K562 (cell line): ENCODE data around the gene C6orf47. TPM values are rescaled to one million over a fixed set of nuclear protein-coding genes. Genes with fewer than 3 reads are reported as not detected.

Experiments
- ATAC-seq: fragments of 200-7000 bp; cut with Tn5 transposase; 3 replicates; pipeline ENCODE4 v1.9.1; 2020; ENCODE audit warnings: moderate library complexity
- BruUV-seq: library from RNA; stranded (reverse); fragments of 400-500 nt; replicated peaks from 2 replicates; lab custom pipeline; 2021; lab: Mats Ljungman, UMichigan
- CTCF ChIA-PET: fragments of 300-600 bp; formaldehyde crosslinking; extraction: SDS; loops from one replicate; lab custom pipeline; 2021; ENCODE audit warnings: low intra/inter-chr PET ratio; lab: Yijun Ruan, JAX
- POLR2A ChIA-PET: fragments of 300-600, 350-650 bp; sonication (Branson Sonifier 250); formaldehyde crosslinking; extraction: SDS; loops from one replicate; lab custom pipeline; 2021; ENCODE audit warnings: antibody characterized with exemption, inconsistent platforms; lab: Yijun Ruan, JAX
- DNase-seq, 4 experiments: peaks; one replicate each; pipeline versions ENCODE4 v3.0.0 to v3.0.0-alpha.2; 2011 to 2018; ENCODE audit warnings: low spot score in 3 of 4, mixed read lengths in 3 of 4; ENCODE audit errors: extremely low read depth in 1 of 4
- FAIRE-seq: peaks from 2 replicates; lab custom pipeline; 2011; peaks lifted over from hg19 to GRCh38; lab: Jason Lieb, UNC
- H2AFZ ChIP-seq: 2 replicates; pipeline ENCODE4 v1.6.0; 2011; ENCODE audit warnings: low read depth, low read length, control low read depth, inconsistent platforms
- H3K27ac ChIP-seq: fragments of 200-600 bp; 3 replicates; pipeline ENCODE4 v1.8.0; 2011; ENCODE audit warnings: low read depth, mild to moderate bottlenecking, control low read depth, inconsistent platforms, low read length, moderate library complexity, mixed read lengths; ENCODE audit errors: extremely low read depth
- H3K27me3 ChIP-seq, 2 experiments: fragments of 300-600 bp in 1 of 2; 2 replicates in 1 of 2; 3 replicates in 1 of 2; pipeline versions ENCODE4 v1.6.0 to v1.8.0; 2011; ENCODE audit warnings: inconsistent platforms in 2 of 2, low read length in 2 of 2, mild to moderate bottlenecking in 1 of 2, mixed read lengths in 1 of 2, moderate library complexity in 1 of 2; ENCODE audit not compliant: control insufficient read depth in 2 of 2, insufficient read depth in 2 of 2
- H3K36me3 ChIP-seq: fragments of 300-600 bp; 3 replicates; pipeline ENCODE4 v1.8.0; 2011; ENCODE audit warnings: mild to moderate bottlenecking, low read length, inconsistent platforms; ENCODE audit not compliant: control insufficient read depth, insufficient read depth
- H3K4me1 ChIP-seq, 2 experiments: fragments of 200-600 bp in 1 of 2; replicated peaks in 1 of 2; 2 replicates in 1 of 2; 3 replicates in 1 of 2; pipeline versions ENCODE4 v1.5.1 to v1.8.0; 2011; ENCODE audit warnings: inconsistent platforms in 2 of 2, low read length in 2 of 2, mild to moderate bottlenecking in 1 of 2, mixed read lengths in 1 of 2, moderate library complexity in 1 of 2; ENCODE audit not compliant: control insufficient read depth in 2 of 2, insufficient read depth in 2 of 2
- H3K4me2 ChIP-seq: 2 replicates; pipeline ENCODE4 v1.6.1; 2011; ENCODE audit warnings: low read length, control low read depth, inconsistent platforms, mixed read lengths; ENCODE audit not compliant: insufficient read depth
- H3K4me3 ChIP-seq: fragments of 200-600 bp; sonication (generic), shearing (Covaris generic); 2 replicates; pipeline ENCODE4 v1.5.1; 2016; ENCODE audit warnings: control low read depth, inconsistent platforms
- H3K79me2 ChIP-seq: fragments of 200-600 bp; 3 replicates; pipeline ENCODE4 v1.8.0; 2011; ENCODE audit warnings: low read length, inconsistent platforms; ENCODE audit not compliant: control insufficient read depth, insufficient read depth
- H3K9ac ChIP-seq, 2 experiments: 2 replicates each; pipeline versions ENCODE4 v1.6.0 to v1.6.1; 2011; ENCODE audit warnings: low read depth in 2 of 2, low read length in 2 of 2, control low read depth in 1 of 2, inconsistent platforms in 1 of 2, mild to moderate bottlenecking in 1 of 2, mixed read lengths in 1 of 2; ENCODE audit not compliant: insufficient read depth in 1 of 2
- H3K9me1 ChIP-seq: one replicate; pipeline ENCODE4 v1.6.0; 2011; ENCODE audit warnings: inconsistent platforms, mild to moderate bottlenecking, low read length, moderate library complexity; ENCODE audit not compliant: control insufficient read depth, insufficient read depth
- H3K9me3 ChIP-seq: replicated peaks from 2 replicates; pipeline ENCODE4 v1.5.1; 2011; ENCODE audit warnings: low read depth, low read length, inconsistent platforms; ENCODE audit not compliant: control insufficient read depth, insufficient read depth
- H4K20me1 ChIP-seq: replicated peaks from 2 replicates; pipeline ENCODE4 v1.6.1; 2011; ENCODE audit warnings: low read length, inconsistent platforms, mixed read lengths; ENCODE audit not compliant: control insufficient read depth, insufficient read depth
- CBFB ChIP-seq: sonication (generic); formaldehyde crosslinking; IDR thresholded peaks from 2 replicates; pipeline ENCODE4 v1.4.0; 2020; ENCODE audit warnings: mild to moderate bottlenecking, missing genetic modification reagents
- CHCHD3 ChIP-seq: fragments of 250-450 bp; sonication (Bioruptor Pico); IDR thresholded peaks from 2 replicates; pipeline ENCODE4 v2.1.2; 2022; ENCODE audit warnings: mild to moderate bottlenecking
- ILK ChIP-seq: fragments of 450-650 bp; IDR thresholded peaks from 2 replicates; pipeline ENCODE4 v1.6.1; 2016; ENCODE audit warnings: missing genetic modification characterization, low read depth, mild to moderate bottlenecking, missing compliant biosample characterization, moderate library complexity, borderline replicate concordance
- KAT7 ChIP-seq: sonication (generic); formaldehyde crosslinking; IDR thresholded peaks from 2 replicates; pipeline ENCODE4 v1.8.0; 2022; ENCODE audit warnings: missing genetic modification reagents, mild to moderate bottlenecking, borderline replicate concordance
- NCOR1 ChIP-seq: fragments of 450-650 bp; IDR thresholded peaks from 2 replicates; pipeline ENCODE4 v1.6.1; 2016; ENCODE audit warnings: mild to moderate bottlenecking, moderate library complexity
- RB1 ChIP-seq: fragments of 450-650 bp; IDR thresholded peaks from 2 replicates; pipeline ENCODE4 v1.6.1; 2017; ENCODE audit warnings: low read depth, mild to moderate bottlenecking
- SUPT5H ChIP-seq: fragments of 450-650 bp; IDR thresholded peaks from 2 replicates; pipeline ENCODE4 v1.6.1; 2016
- ZNF121 ChIP-seq: sonication (generic); formaldehyde crosslinking; conservative IDR thresholded peaks from 2 replicates; pipeline ENCODE4 v1.8.0; 2022; ENCODE audit warnings: missing genetic modification reagents
- ZNF311 ChIP-seq: fragments of 250-450 bp; sonication (Bioruptor Pico); IDR thresholded peaks from 2 replicates; pipeline ENCODE4 v1.4.0; 2020; ENCODE audit warnings: mild to moderate bottlenecking, moderate library complexity
- ZNF561 ChIP-seq: fragments of 450-650 bp; formaldehyde crosslinking; conservative IDR thresholded peaks from 2 replicates; pipeline ENCODE4 v1.4.0; 2020; ENCODE audit warnings: mild to moderate bottlenecking, moderate library complexity
- ZNF75A ChIP-seq: fragments of 450-650 bp; formaldehyde crosslinking; IDR thresholded peaks from 2 replicates; pipeline ENCODE4 v1.4.0; 2020; ENCODE audit warnings: mild to moderate bottlenecking
- WGBS: fragments of 100-300 bp; shearing (Covaris generic); methylation state at CpG from one replicate; pipeline ENCODE4 v1.1.6; 2016; ENCODE audit warnings: low coverage, mixed read lengths; ENCODE audit not compliant: insufficient coverage; ENCODE audit errors: missing lambda C conversion rate; 5-methylcytosine and 5-hydroxymethylcytosine counted together
- in situ Hi-C: fragments of 300-500 bp; cut with MboI; formaldehyde crosslinking; loops from 4 replicates; pipeline ENCODE4 v1.15.0; 2018; ENCODE audit warnings: inconsistent platforms, mixed read lengths
- intact Hi-C: fragments of 100-400 bp; cut with micrococcal nuclease; formaldehyde crosslinking; loops from 2 replicates; pipeline ENCODE4 v1.14.2; 2022
- polyA plus RNA-seq, 8 experiments: library from polyadenylated mRNA; depleted of rRNA in 4 of 8; stranded (reverse) in 5 of 8; unstranded in 3 of 8; fragments of >200 nt; fragmentation: Nextera tagmentation in 2 of 8; fragmentation: Illumina TruSeq in 1 of 8; extraction: Ambion mirVana in 2 of 8; extraction: Trizol in 1 of 8; gene quantifications; 2 replicates each; pipeline versions ENCODE4 v1.2.1 to v1.2.3, GENCODE V29; 2011 to 2014; ENCODE audit warnings: inconsistent platforms in 1 of 8, missing spikeins in 1 of 8
- total RNA-seq, 7 experiments: library from RNA; depleted of rRNA in 6 of 7; stranded (reverse); fragments of >200 nt in 6 of 7; fragmentation: Illumina TruSeq in 2 of 7; extraction: Trizol in 2 of 7; gene quantifications; 2 replicates each; pipeline versions ENCODE4 v1.2.1 to v1.2.3, GENCODE V29; 2011 to 2021; ENCODE audit warnings: low replicate concordance in 1 of 7
- TF ChIP-seq, protein P1 (sequence below): sonication (generic); formaldehyde crosslinking; IDR thresholded peaks from 2 replicates; pipeline ENCODE4 v1.8.0; 2023; ENCODE audit warnings: mild to moderate bottlenecking, missing genetic modification reagents
- TF ChIP-seq, protein P2 (sequence below): fragments of 450-650 bp; conservative IDR thresholded peaks from 2 replicates; pipeline ENCODE4 v1.6.1; 2016; ENCODE audit warnings: missing genetic modification characterization, low read depth, mild to moderate bottlenecking, control low read depth, missing compliant biosample characterization

C6orf47 gene
- total and polyA plus RNA-seq, 9 of the 15 experiments (the other 6 are each of a cell fraction or from before 2014, with no cell fraction given), result 0.14 to 43.8 (median 27.0) TPM

DNA sequence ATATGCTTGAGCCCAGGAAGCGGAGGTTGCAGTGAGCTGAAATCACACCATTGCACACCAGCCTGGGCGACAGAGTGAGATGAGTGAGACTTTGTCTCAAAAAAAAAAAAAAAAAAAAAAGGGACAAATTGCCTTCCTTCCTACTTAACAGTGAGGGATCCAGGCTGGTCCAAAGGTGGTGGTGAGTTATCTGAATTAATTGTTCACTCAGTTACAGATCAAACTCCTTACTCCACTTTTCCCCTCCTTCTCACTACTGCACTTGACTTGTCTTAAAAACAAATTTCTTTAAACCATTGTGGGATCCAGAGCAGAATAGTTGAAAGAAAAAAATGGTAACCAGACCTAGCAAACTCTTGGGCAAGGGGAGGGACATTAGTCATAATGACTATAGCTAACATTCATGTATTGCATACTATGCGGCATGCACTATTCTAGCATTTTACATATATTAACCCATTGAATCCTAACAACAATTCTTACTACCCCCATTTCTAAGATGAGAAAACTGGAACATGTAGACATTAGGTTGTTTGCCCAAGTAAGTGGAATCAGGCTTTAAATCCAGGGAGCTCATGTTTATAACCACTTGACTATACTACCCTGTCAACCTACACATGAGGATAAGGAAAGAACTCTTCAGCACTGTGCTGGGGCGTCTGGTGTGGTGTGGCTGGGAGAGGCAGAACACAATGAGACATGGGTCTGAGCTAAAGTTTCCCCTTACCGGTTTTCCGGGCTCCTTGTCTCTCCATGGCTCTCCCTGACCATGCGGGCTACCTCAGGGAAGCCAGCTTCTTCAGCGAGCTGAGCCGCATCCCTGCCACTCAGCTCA lies 2.8 kb upstream of the C6orf47 start:
- H3K4me2 ChIP-seq, result peak overlapping the region; percentile 93
- peaks cover 8% of the 10 kb centered on the region; the same call in 1 of the 2 replicates for H4K20me1 ChIP-seq
- peaks cover 45 to 60% of the 10 kb centered on the region in 2 experiments for H3K4me1 ChIP-seq
- DNase-seq, result peak in 1 of 4 experiments; percentile 50
- peak overlapping the region; percentile 96 to 97 for H3K9ac ChIP-seq
- H3K4me3 ChIP-seq, result peak overlapping the region; percentile 66
- ChIA-PET CTCF (no interaction called here), POLR2A (interaction anchor here (0.6 to 9.8 kb wide), 44 partner anchors 9 to 980 kb away, joined by 3 to 267 read pairs (median 10); partner anchors contain the start of genes ABHD16A, APOM, BAG6 and CLIC1)
- BruUV-seq, result no TSS peak
- H3K27ac ChIP-seq, result peak overlapping the region; percentile 97
- peaks cover 90% of the 10 kb centered on the region for H3K79me2 ChIP-seq
- peaks cover 53% of the 10 kb centered on the region for H3K36me3 ChIP-seq
- 33% methylated on average over 9 of the region's 9 CpGs for WGBS
- no peaks in the 10 kb centered on the region for H3K9me1 ChIP-seq
- H3K9me3 ChIP-seq, result no peaks in the 10 kb centered on the region
- no peaks in the 10 kb centered on the region for H3K27me3 ChIP-seq
- peak overlapping the region; percentile 27 for H2AFZ ChIP-seq
- in situ Hi-C loops, result loop anchor here (5.0 kb wide), 2 partner anchors 116 to 199 kb away; partner anchors contain the start of genes ATP6V1G2, NEU1 and NFKBIL1
- FAIRE-seq, result no peak
- intact Hi-C loops, result loop anchor here (10.0 kb wide), 1 partner anchor 511 kb away; the partner anchor contains the start of genes AGPAT1 and RNF5
- no peak for ATAC-seq
- TF ChIP-seq SUPT5H (no peak), ZNF311 (CRISPR knock-in tag) (no peak), ILK (tag) (0 out of 2 replicates have a peak, but pooled peaks have one; percentile 24), ZNF75A (CRISPR knock-in tag) (no peak), NCOR1 (no peak), ZNF561 (CRISPR knock-in tag) (no peak), ZNF121 (CRISPR knock-in tag) (no peak), CBFB (CRISPR knock-in tag) (0 out of 2 replicates have a peak, but pooled peaks have one; percentile 8), RB1 (no peak), KAT7 (CRISPR knock-in tag) (peak; percentile 94), CHCHD3 (CRISPR knock-in tag) (no peak)
- TF ChIP-seq, protein P1, sequence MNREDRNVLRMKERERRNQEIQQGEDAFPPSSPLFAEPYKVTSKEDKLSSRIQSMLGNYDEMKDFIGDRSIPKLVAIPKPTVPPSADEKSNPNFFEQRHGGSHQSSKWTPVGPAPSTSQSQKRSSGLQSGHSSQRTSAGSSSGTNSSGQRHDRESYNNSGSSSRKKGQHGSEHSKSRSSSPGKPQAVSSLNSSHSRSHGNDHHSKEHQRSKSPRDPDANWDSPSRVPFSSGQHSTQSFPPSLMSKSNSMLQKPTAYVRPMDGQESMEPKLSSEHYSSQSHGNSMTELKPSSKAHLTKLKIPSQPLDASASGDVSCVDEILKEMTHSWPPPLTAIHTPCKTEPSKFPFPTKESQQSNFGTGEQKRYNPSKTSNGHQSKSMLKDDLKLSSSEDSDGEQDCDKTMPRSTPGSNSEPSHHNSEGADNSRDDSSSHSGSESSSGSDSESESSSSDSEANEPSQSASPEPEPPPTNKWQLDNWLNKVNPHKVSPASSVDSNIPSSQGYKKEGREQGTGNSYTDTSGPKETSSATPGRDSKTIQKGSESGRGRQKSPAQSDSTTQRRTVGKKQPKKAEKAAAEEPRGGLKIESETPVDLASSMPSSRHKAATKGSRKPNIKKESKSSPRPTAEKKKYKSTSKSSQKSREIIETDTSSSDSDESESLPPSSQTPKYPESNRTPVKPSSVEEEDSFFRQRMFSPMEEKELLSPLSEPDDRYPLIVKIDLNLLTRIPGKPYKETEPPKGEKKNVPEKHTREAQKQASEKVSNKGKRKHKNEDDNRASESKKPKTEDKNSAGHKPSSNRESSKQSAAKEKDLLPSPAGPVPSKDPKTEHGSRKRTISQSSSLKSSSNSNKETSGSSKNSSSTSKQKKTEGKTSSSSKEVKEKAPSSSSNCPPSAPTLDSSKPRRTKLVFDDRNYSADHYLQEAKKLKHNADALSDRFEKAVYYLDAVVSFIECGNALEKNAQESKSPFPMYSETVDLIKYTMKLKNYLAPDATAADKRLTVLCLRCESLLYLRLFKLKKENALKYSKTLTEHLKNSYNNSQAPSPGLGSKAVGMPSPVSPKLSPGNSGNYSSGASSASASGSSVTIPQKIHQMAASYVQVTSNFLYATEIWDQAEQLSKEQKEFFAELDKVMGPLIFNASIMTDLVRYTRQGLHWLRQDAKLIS (CRISPR knock-in tag), result peak; percentile 69; the same call in 1 of the 2 replicates
- TF ChIP-seq, protein P2, sequence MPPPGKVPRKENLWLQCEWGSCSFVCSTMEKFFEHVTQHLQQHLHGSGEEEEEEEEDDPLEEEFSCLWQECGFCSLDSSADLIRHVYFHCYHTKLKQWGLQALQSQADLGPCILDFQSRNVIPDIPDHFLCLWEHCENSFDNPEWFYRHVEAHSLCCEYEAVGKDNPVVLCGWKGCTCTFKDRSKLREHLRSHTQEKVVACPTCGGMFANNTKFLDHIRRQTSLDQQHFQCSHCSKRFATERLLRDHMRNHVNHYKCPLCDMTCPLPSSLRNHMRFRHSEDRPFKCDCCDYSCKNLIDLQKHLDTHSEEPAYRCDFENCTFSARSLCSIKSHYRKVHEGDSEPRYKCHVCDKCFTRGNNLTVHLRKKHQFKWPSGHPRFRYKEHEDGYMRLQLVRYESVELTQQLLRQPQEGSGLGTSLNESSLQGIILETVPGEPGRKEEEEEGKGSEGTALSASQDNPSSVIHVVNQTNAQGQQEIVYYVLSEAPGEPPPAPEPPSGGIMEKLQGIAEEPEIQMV (tag), result 0 out of 2 replicates have a peak, but pooled peaks have one; percentile 31
